AG09309 (cell line): Measurements from ENCODE around the gene WFIKKN2.
"Not testable (repeated sequence)": the region's sequence is repeated elsewhere in the genome, so short reads cannot be mapped to it uniquely, and the experiment has no call there.

ENCODE experiments used
- DNase-seq: peaks from one replicate; pipeline ENCODE4 v3.0.0-alpha.2; 2010; ENCODE audit warnings: low read depth
- H3K4me3 ChIP-seq: 2 replicates; pipeline ENCODE4 v1.5.1; 2011; ENCODE audit warnings: mild to moderate bottlenecking, low read depth, low read length, moderate library complexity; ENCODE audit not compliant: control insufficient read depth
- CTCF ChIP-seq: IDR thresholded peaks from 2 replicates; pipeline ENCODE4 v1.5.1; 2011; ENCODE audit warnings: mild to moderate bottlenecking, low read depth, low read length, inconsistent platforms; ENCODE audit not compliant: insufficient read depth, control insufficient read depth; ENCODE audit errors: missing control alignments

Gene WFIKKN2

GRCh38 chr17:50871898-50872297, 36.5 kb downstream of the WFIKKN2 start:
- TF ChIP-seq CTCF = no peak
- DNase-seq = no peak
- H3K4me3 ChIP-seq = no peak overlapping the region

- DNase-seq = no peak
- no peak overlapping the region for H3K4me3 ChIP-seq
- no peak for TF ChIP-seq CTCF
Measured at GRCh38 chr17:50872710-50873424, 37.5 kb downstream of the WFIKKN2 start.

- H3K4me3 ChIP-seq = no peak overlapping the region
- TF ChIP-seq CTCF = no peak
- DNase-seq = no peak
Measured at GRCh38 chr17:50875074-50875473, 39.7 kb downstream of the WFIKKN2 start.

- DNase-seq, H3K4me3 ChIP-seq: not testable (repeated sequence)
Measured at GRCh38 chr17:50877042-50877441, 41.7 kb downstream of the WFIKKN2 start.

- TF ChIP-seq CTCF = no peak
Measured at GRCh38 chr17:50877838-50878237, 42.5 kb downstream of the WFIKKN2 start.

GRCh38 chr17:50879086-50879485, 43.7 kb downstream of the WFIKKN2 start:
- TF ChIP-seq CTCF = no peak
- DNase-seq = no peak
- H3K4me3 ChIP-seq = no peak overlapping the region

More at GRCh38 chr17:50877838-50878237, 42.5 kb downstream of the WFIKKN2 start:
- DNase-seq = no peak
- no peak overlapping the region for H3K4me3 ChIP-seq

GRCh38 chr17:50881182-50881581, 45.8 kb downstream of the WFIKKN2 start:
- no peak for DNase-seq
- no peak for TF ChIP-seq CTCF
- H3K4me3 ChIP-seq = no peak overlapping the region
